Loucy (cell line): ENCODE results near the gene DAB1.

Source experiments
- EZH2phosphoT487 ChIP-seq: fragments of 200-600 bp; IDR thresholded peaks from 2 replicates; pipeline ENCODE4 v1.6.1; 2018; ENCODE audit warnings: antibody characterized with exemption, mild to moderate bottlenecking, moderate library complexity, borderline replicate concordance
- TF ChIP-seq, protein P1 (sequence below): fragments of 200-600 bp; sonication (generic); conservative IDR thresholded peaks from 2 replicates; pipeline ENCODE4 v1.5.1; 2014; ENCODE audit warnings: mild to moderate bottlenecking, antibody characterized with exemption, low read length

DNA sequence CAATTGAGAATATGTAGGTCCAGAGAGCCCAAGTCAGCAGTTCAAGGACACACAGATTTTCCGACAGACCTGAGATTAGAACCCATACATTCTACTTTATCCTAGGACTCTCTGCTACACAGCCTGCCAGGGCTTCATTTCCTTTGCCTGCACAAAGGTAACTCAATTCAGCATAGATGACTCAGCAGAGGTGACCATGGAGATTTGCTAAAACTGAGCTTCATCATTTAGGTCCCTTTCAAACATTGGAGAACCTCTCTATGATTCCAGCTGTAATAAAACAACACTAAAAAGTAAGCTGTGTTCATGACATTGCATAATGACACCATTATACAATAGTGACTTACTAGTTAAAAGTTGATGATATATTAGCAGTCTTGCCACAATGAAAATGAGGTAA, 22.2 kb downstream of the DAB1 start:
- TF ChIP-seq, protein P1, sequence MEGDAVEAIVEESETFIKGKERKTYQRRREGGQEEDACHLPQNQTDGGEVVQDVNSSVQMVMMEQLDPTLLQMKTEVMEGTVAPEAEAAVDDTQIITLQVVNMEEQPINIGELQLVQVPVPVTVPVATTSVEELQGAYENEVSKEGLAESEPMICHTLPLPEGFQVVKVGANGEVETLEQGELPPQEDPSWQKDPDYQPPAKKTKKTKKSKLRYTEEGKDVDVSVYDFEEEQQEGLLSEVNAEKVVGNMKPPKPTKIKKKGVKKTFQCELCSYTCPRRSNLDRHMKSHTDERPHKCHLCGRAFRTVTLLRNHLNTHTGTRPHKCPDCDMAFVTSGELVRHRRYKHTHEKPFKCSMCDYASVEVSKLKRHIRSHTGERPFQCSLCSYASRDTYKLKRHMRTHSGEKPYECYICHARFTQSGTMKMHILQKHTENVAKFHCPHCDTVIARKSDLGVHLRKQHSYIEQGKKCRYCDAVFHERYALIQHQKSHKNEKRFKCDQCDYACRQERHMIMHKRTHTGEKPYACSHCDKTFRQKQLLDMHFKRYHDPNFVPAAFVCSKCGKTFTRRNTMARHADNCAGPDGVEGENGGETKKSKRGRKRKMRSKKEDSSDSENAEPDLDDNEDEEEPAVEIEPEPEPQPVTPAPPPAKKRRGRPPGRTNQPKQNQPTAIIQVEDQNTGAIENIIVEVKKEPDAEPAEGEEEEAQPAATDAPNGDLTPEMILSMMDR, result no peak
- TF ChIP-seq EZH2phosphoT487, result no peak
